RWPE2 (cell line): ENCODE data around the gene LDHAL6B.

Source experiments
- ATAC-seq: fragments of 200-7000 bp; cut with Tn5 transposase; 3 replicates; pipeline ENCODE4 v1.9.1; 2021; ENCODE audit warnings: low read depth
- DNase-seq: peaks from one replicate; pipeline ENCODE4 v3.0.0-alpha.2; 2020; ENCODE audit warnings: low spot score
- H3K27ac ChIP-seq: fragments of 450-650 bp; 2 replicates; pipeline ENCODE4 v1.5.1; 2017; ENCODE audit warnings: mild to moderate bottlenecking; ENCODE audit not compliant: poor library complexity, severe bottlenecking
- H3K27me3 ChIP-seq: fragments of 250-450 bp; sonication (Bioruptor Pico); 2 replicates; pipeline ENCODE4 v1.5.1; 2021; ENCODE audit warnings: mild to moderate bottlenecking, moderate library complexity; ENCODE audit not compliant: insufficient read depth, poor library complexity, severe bottlenecking
- H3K36me3 ChIP-seq: fragments of 250-450 bp; sonication (Bioruptor Pico); 2 replicates; pipeline ENCODE4 v1.5.1; 2020; ENCODE audit warnings: low read depth, mild to moderate bottlenecking, moderate library complexity
- H3K4me1 ChIP-seq: fragments of 250-450 bp; sonication (Bioruptor Pico); 2 replicates; pipeline ENCODE4 v1.5.1; 2021; ENCODE audit warnings: mild to moderate bottlenecking, moderate library complexity; ENCODE audit not compliant: insufficient read depth, poor library complexity, severe bottlenecking
- H3K4me3 ChIP-seq: fragments of 250-450 bp; sonication (Bioruptor Pico); 2 replicates; pipeline ENCODE4 v1.5.1; 2021; ENCODE audit warnings: mild to moderate bottlenecking, moderate library complexity; ENCODE audit not compliant: severe bottlenecking
- H3K9me3 ChIP-seq: fragments of 250-450 bp; sonication (Bioruptor Pico); 2 replicates; pipeline ENCODE4 v1.5.1; 2021; ENCODE audit warnings: mild to moderate bottlenecking, moderate library complexity; ENCODE audit not compliant: severe bottlenecking
- CTCF ChIP-seq: fragments of 450-650 bp; IDR thresholded peaks from one replicate; pipeline ENCODE4 v1.5.1; 2017; ENCODE audit warnings: mild to moderate bottlenecking, moderate library complexity; ENCODE audit not compliant: poor library complexity, severe bottlenecking

LDHAL6B gene

GRCh38 chr15:59245559-59245958, 38.9 kb downstream of the LDHAL6B start:
- DNase-seq = no peak
- H3K4me1 ChIP-seq = no peaks in the 10 kb centered on the region
- peaks cover 71% of the 10 kb centered on the region for H3K36me3 ChIP-seq
- ATAC-seq = no peak
- H3K27me3 ChIP-seq = no peaks in the 10 kb centered on the region
- no peaks in the 10 kb centered on the region for H3K9me3 ChIP-seq
- TF ChIP-seq CTCF = no peak
- no peak overlapping the region for H3K27ac ChIP-seq
- H3K4me3 ChIP-seq = no peak overlapping the region

DNA sequence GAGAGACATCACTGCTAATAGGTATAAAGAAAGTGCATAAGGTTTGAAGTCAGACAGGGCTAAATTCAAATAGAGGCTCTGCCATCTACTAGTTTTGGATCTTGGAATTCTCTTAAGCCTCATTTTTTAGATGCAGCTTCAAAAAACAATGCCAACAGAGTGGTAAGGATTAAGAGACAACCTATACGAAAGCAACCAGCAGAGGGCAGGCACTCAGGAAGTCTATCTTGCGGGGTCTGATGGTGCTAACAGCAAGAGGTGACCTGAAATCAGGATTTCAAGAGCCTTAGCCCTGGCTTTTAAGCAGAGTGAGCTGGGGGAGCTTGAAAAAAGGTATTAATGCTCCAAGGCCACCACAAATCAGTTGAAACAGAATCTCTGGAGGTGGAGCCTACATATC, 40.7 kb downstream of the LDHAL6B start:
- DNase-seq (no peak), ATAC-seq (peak; percentile 78)
- Histone ChIP-seq H3K4me3 (no peak overlapping the region), H3K27me3 (no peaks in the 10 kb centered on the region), H3K27ac (no peak overlapping the region), H3K9me3 (no peaks in the 10 kb centered on the region), H3K36me3 (peaks cover 71% of the 10 kb centered on the region), H3K4me1 (peaks cover 9% of the 10 kb centered on the region)
- TF ChIP-seq CTCF = peak; percentile 91

DNA sequence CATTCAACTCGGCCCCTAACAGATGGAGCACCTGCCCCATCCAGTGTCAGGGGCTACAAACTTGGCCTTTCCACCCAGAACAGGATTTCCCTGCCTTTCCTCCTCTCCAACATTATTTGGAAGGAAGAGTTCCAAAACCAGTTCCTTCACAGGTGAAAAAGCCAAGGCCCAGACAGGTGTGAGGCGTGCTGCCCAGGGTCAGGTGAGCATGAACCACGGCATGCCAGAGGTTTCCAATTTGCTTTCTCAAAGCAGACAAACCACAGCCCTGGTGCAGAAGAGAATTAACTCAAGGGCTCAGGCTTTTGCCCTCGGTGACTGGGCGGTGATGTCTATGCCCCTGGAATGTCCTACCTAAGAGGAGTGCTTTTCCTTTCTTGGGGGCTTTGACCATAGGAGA, 43.2 kb downstream of the LDHAL6B start:
- peak; percentile 43 for ATAC-seq
- Histone ChIP-seq H3K4me3 (no peak overlapping the region), H3K36me3 (peaks cover 71% of the 10 kb centered on the region), H3K27me3 (no peaks in the 10 kb centered on the region), H3K27ac (peak overlapping the region; percentile 10), H3K9me3 (no peaks in the 10 kb centered on the region), H3K4me1 (peaks cover 9% of the 10 kb centered on the region)
- TF ChIP-seq CTCF = no peak
- DNase-seq = no peak

DNA sequence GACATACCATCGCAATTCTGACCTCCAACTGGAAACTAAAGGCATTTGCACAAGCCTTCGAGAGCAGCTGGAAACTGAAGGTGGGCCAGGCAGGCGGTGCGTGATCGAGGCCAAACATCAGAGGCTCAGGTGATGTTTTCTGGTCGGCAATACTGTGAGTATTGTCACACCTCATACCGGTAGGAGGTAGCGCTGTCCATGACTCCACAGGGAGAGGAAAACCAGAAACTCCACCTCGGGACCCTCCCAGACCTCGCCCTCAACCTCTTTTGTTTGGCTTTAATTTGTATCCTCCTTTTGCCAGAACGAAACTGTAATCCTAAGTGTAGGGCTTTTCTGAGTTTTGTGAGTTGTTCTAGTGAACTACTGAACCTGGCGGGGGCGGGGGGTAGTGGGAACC, 43.6 kb downstream of the LDHAL6B start:
- H3K4me1 ChIP-seq = peaks cover 9% of the 10 kb centered on the region
- peak overlapping the region; percentile 10 for H3K27ac ChIP-seq
- H3K4me3 ChIP-seq = no peak overlapping the region

More for the DNA sequence above, 43.6 kb downstream of the LDHAL6B start:
- no peaks in the 10 kb centered on the region for H3K27me3 ChIP-seq
- DNase-seq (no peak), ATAC-seq (no peak)
- TF ChIP-seq CTCF = no peak
- peaks cover 71% of the 10 kb centered on the region for H3K36me3 ChIP-seq
- no peaks in the 10 kb centered on the region for H3K9me3 ChIP-seq
